HEK293T (cell line): ENCODE data around the gene PRC1.

Source experiments
- BHLHE40 ChIP-seq: fragments of 450-650 bp; IDR thresholded peaks from 2 replicates; pipeline ENCODE4 v1.6.1; 2016; ENCODE audit warnings: mild to moderate bottlenecking, moderate library complexity, borderline replicate concordance
- CTBP1 ChIP-seq: fragments of 450-650 bp; IDR thresholded peaks from 2 replicates; pipeline ENCODE4 v1.6.1; 2016; ENCODE audit warnings: borderline replicate concordance
- ELF4 ChIP-seq: fragments of 450-650 bp; IDR thresholded peaks from 2 replicates; pipeline ENCODE4 v1.6.1; 2017; ENCODE audit warnings: antibody characterized with exemption
- FOXK2 ChIP-seq: fragments of 450-650 bp; IDR thresholded peaks from 2 replicates; pipeline ENCODE4 v1.6.1; 2016; ENCODE audit warnings: mild to moderate bottlenecking
- FOXM1 ChIP-seq: fragments of 450-650 bp; IDR thresholded peaks from 2 replicates; pipeline ENCODE4 v1.6.1; 2017; ENCODE audit warnings: mild to moderate bottlenecking, borderline replicate concordance
- HDGF ChIP-seq: fragments of 450-650 bp; IDR thresholded peaks from 2 replicates; pipeline ENCODE4 v1.6.1; 2017; ENCODE audit warnings: antibody characterized with exemption, borderline replicate concordance
- NFRKB ChIP-seq: fragments of 450-650 bp; IDR thresholded peaks from 2 replicates; pipeline ENCODE4 v1.6.1; 2016; ENCODE audit warnings: mild to moderate bottlenecking, moderate library complexity
- SP1 ChIP-seq: fragments of 450-650 bp; IDR thresholded peaks from 2 replicates; pipeline ENCODE4 v1.6.1; 2017
- TARDBP ChIP-seq: fragments of 450-650 bp; IDR thresholded peaks from 2 replicates; pipeline ENCODE4 v1.6.1; 2016
- TF ChIP-seq, protein P1 (sequence below): fragments of 450-650 bp; IDR thresholded peaks from 2 replicates; pipeline ENCODE4 v1.6.1; 2016

- TF ChIP-seq ELF4 = no peak
- no peak for TF ChIP-seq FOXM1
- no peak for TF ChIP-seq HDGF
- no peak for TF ChIP-seq BHLHE40
- TF ChIP-seq SP1 = no peak
- TF ChIP-seq NFRKB = no peak
- TF ChIP-seq TARDBP = no peak
- no peak for TF ChIP-seq FOXK2
- no peak for TF ChIP-seq CTBP1
- TF ChIP-seq, protein P1, sequence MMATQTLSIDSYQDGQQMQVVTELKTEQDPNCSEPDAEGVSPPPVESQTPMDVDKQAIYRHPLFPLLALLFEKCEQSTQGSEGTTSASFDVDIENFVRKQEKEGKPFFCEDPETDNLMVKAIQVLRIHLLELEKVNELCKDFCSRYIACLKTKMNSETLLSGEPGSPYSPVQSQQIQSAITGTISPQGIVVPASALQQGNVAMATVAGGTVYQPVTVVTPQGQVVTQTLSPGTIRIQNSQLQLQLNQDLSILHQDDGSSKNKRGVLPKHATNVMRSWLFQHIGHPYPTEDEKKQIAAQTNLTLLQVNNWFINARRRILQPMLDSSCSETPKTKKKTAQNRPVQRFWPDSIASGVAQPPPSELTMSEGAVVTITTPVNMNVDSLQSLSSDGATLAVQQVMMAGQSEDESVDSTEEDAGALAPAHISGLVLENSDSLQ = no peak
These were observed 4.4 kb upstream of the PRC1 start for GRCh38 chr15:90998737-90999136.
